PC-9 (cell line): Measurements from ENCODE around the gene RGSL1.

ENCODE experiments used
- CTCF ChIP-seq: fragments of 200-600 bp; sonication (generic); conservative IDR thresholded peaks from 2 replicates; pipeline ENCODE4 v1.6.1; 2017; ENCODE audit warnings: mixed run types, antibody characterized with exemption, mild to moderate bottlenecking, moderate library complexity
- EZH2 ChIP-seq: fragments of 200-600 bp; sonication (generic); IDR thresholded peaks from 2 replicates; pipeline ENCODE4 v1.8.0; 2017; ENCODE audit warnings: antibody characterized with exemption, low read depth

GRCh38 chr1:182460550-182460951 is 10.6 kb downstream of the RGSL1 start:
- TF ChIP-seq CTCF (no peak), EZH2 (no peak)
